HEK293T (cell line): ENCODE results near the gene MED27.

Source experiments
- ARNT ChIP-seq: fragments of 450-650 bp; IDR thresholded peaks from 2 replicates; pipeline ENCODE4 v1.6.1; 2017; ENCODE audit warnings: mild to moderate bottlenecking
- BHLHE40 ChIP-seq: fragments of 450-650 bp; IDR thresholded peaks from 2 replicates; pipeline ENCODE4 v1.6.1; 2016; ENCODE audit warnings: mild to moderate bottlenecking, moderate library complexity, borderline replicate concordance
- ELF4 ChIP-seq: fragments of 450-650 bp; IDR thresholded peaks from 2 replicates; pipeline ENCODE4 v1.6.1; 2017; ENCODE audit warnings: antibody characterized with exemption
- FOXA1 ChIP-seq: fragments of 450-650 bp; IDR thresholded peaks from 2 replicates; pipeline ENCODE4 v1.6.1; 2016; ENCODE audit warnings: mild to moderate bottlenecking
- FOXM1 ChIP-seq: fragments of 450-650 bp; IDR thresholded peaks from 2 replicates; pipeline ENCODE4 v1.6.1; 2017; ENCODE audit warnings: mild to moderate bottlenecking, borderline replicate concordance
- HDGF ChIP-seq: fragments of 450-650 bp; IDR thresholded peaks from 2 replicates; pipeline ENCODE4 v1.6.1; 2017; ENCODE audit warnings: antibody characterized with exemption, borderline replicate concordance
- L3MBTL2 ChIP-seq: fragments of 450-650 bp; conservative IDR thresholded peaks from 2 replicates; pipeline ENCODE4 v1.6.1; 2016; ENCODE audit warnings: mild to moderate bottlenecking
- NFRKB ChIP-seq: fragments of 450-650 bp; IDR thresholded peaks from 2 replicates; pipeline ENCODE4 v1.6.1; 2016; ENCODE audit warnings: mild to moderate bottlenecking, moderate library complexity
- SP1 ChIP-seq: fragments of 450-650 bp; IDR thresholded peaks from 2 replicates; pipeline ENCODE4 v1.6.1; 2017
- SUZ12 ChIP-seq: fragments of 450-650 bp; IDR thresholded peaks from 2 replicates; pipeline ENCODE4 v1.6.1; 2016; ENCODE audit warnings: mild to moderate bottlenecking
- TARDBP ChIP-seq: fragments of 450-650 bp; IDR thresholded peaks from 2 replicates; pipeline ENCODE4 v1.6.1; 2016
- ZNF384 ChIP-seq: fragments of 450-650 bp; IDR thresholded peaks from 2 replicates; pipeline ENCODE4 v1.6.1; 2016

GRCh38 chr9:132020820-132021510 lies 58.7 kb downstream of the MED27 start:
- TF ChIP-seq FOXM1 (no peak), NFRKB (no peak), ELF4 (no peak), SP1 (no peak), L3MBTL2 (no peak), HDGF (no peak), FOXA1 (no peak), TARDBP (no peak), BHLHE40 (no peak), SUZ12 (no peak), ZNF384 (no peak), ARNT (no peak)
